OCI-LY3 (cell line): ENCODE results near the gene TRIP11.
A peak's percentile ranks its signal among the peaks of the same experiment; 100 is the strongest.

ENCODE experiments used
- H2AFZ ChIP-seq: fragments of 200-600, 300-600 bp; shearing (Covaris generic); 2 replicates; pipeline ENCODE4 v1.6.0; 2014; ENCODE audit warnings: antibody characterized with exemption, low read depth, low read length
- H3K27ac ChIP-seq: fragments of 200-600, 300-600 bp; sonication (generic); 2 replicates; pipeline ENCODE4 v1.5.1; 2014; ENCODE audit warnings: mild to moderate bottlenecking, low read length, moderate library complexity, mixed read lengths
- H3K27me3 ChIP-seq: fragments of 200-600, 300-600 bp; sonication (generic); 2 replicates; pipeline ENCODE4 v1.6.1; 2014; ENCODE audit warnings: low read depth, low read length, mixed read lengths
- H3K36me3 ChIP-seq: fragments of 200-600, 300-600 bp; sonication (generic); replicated peaks from 2 replicates; pipeline ENCODE3; 2014; ENCODE audit warnings: low read depth, low read length, mixed read lengths
- H3K4me1 ChIP-seq: fragments of 300-600, 200-600 bp; sonication (generic); 2 replicates; pipeline ENCODE4 v1.6.1; 2014; ENCODE audit warnings: low read length, mixed read lengths
- H3K4me2 ChIP-seq: fragments of 200-600, 300-600 bp; sonication (generic); 2 replicates; pipeline ENCODE4 v1.6.1; 2014; ENCODE audit warnings: low read length, mixed read lengths
- H3K4me3 ChIP-seq: fragments of 300-600, 200-600 bp; sonication (generic); 2 replicates; pipeline ENCODE4 v1.5.1; 2014; ENCODE audit warnings: antibody characterized with exemption, mild to moderate bottlenecking, low read length, moderate library complexity
- H3K79me2 ChIP-seq: fragments of 300-600, 200-600 bp; shearing (Covaris generic); 2 replicates; pipeline ENCODE4 v1.6.1; 2014; ENCODE audit warnings: mild to moderate bottlenecking, low read length, mixed read lengths
- H3K9ac ChIP-seq: fragments of 300-600, 200-600 bp; shearing (Covaris generic); 2 replicates; pipeline ENCODE4 v1.6.0; 2014; ENCODE audit warnings: mild to moderate bottlenecking, low read length, moderate library complexity
- H3K9me3 ChIP-seq: fragments of 200-600, 300-600 bp; shearing (Covaris generic); 2 replicates; pipeline ENCODE4 v1.6.1; 2014; ENCODE audit warnings: low read length, mixed read lengths; ENCODE audit not compliant: insufficient read depth
- H4K20me1 ChIP-seq: fragments of 200-600, 300-600 bp; sonication (generic); 2 replicates; pipeline ENCODE4 v1.6.1; 2016; ENCODE audit warnings: low read length, mixed read lengths; ENCODE audit not compliant: insufficient read depth
- CTCF ChIP-seq: fragments of 200-600, 300-600 bp; sonication (generic); IDR thresholded peaks from 2 replicates; pipeline ENCODE4 v1.5.1; 2014; ENCODE audit warnings: antibody characterized with exemption, low read length, low read depth
- EZH2phosphoT487 ChIP-seq: fragments of 200-600 bp; shearing (Covaris generic); IDR thresholded peaks from 2 replicates; pipeline ENCODE4 v1.6.1; 2018; ENCODE audit warnings: antibody characterized with exemption, mixed run types, low read depth

Gene TRIP11

DNA sequence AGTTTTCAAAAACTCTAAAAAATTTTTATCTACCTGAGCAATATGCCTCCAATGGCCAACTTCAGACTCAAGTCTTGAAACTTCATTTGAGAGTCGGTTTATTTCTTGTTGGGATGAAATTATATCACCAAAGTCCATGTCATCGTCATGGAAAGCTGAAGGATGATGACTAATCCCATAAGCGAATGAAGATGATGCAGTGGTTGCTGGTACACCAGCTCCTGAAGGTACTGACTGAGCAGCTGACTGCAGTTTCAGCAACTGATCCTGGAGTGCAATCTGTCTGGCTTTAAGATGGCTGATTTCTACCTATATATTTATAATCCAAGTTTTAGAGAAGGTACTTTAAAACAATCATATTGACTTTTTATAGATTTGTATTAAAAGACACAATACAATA is 18.3 kb downstream of the TRIP11 start:
- peaks cover 33% of the 10 kb centered on the region for H3K36me3 ChIP-seq
- no peak overlapping the region for H3K4me3 ChIP-seq
- no peaks in the 10 kb centered on the region for H3K27me3 ChIP-seq
- H3K4me1 ChIP-seq: no peaks in the 10 kb centered on the region
- 0 out of 2 replicates have a peak, but pooled peaks cover 6% of the 10 kb centered on the region for H4K20me1 ChIP-seq
- no peak overlapping the region for H3K27ac ChIP-seq
- no peaks in the 10 kb centered on the region for H3K9me3 ChIP-seq
- no peak overlapping the region for H2AFZ ChIP-seq
- H3K79me2 ChIP-seq: no peaks in the 10 kb centered on the region
- no peak overlapping the region for H3K9ac ChIP-seq
- no peak overlapping the region for H3K4me2 ChIP-seq
- no peak for TF ChIP-seq EZH2phosphoT487
- no peak for TF ChIP-seq CTCF

DNA sequence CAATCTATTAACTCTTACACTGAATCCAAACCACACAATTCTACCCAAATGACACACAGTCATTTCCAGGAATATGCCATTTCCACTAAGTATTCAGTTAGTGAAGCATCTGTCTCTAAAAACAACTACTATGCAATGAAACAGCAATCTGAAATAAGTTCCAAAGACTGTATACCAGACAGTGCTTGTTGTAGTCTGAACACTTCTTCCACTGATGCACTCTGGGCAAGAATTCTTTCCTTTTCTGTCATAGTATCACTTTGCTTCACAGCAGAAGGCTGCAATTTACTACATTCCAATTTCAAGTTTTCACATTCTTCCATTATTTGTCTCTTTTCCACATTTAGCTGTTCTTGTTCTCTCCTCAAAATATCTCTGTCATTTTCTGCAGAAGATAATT is 25.8 kb downstream of the TRIP11 start:
- peaks cover 31% of the 10 kb centered on the region for H3K36me3 ChIP-seq
- H3K9ac ChIP-seq: no peak overlapping the region
- H4K20me1 ChIP-seq: 0 out of 2 replicates have a peak, but pooled peaks cover 3% of the 10 kb centered on the region
- H3K79me2 ChIP-seq: peaks cover 8% of the 10 kb centered on the region; the same call in 1 of the 2 replicates
- no peaks in the 10 kb centered on the region for H3K27me3 ChIP-seq
- H3K4me1 ChIP-seq: peaks cover 13% of the 10 kb centered on the region
- H2AFZ ChIP-seq: no peak overlapping the region
- H3K4me3 ChIP-seq: no peak overlapping the region
- TF ChIP-seq EZH2phosphoT487 (no peak), CTCF (no peak)
- no peak overlapping the region for H3K27ac ChIP-seq
- no peak overlapping the region for H3K4me2 ChIP-seq
- H3K9me3 ChIP-seq: no peaks in the 10 kb centered on the region

- Histone ChIP-seq H3K27me3 (no peaks in the 10 kb centered on the region), H3K9me3 (no peaks in the 10 kb centered on the region), H3K27ac (peak overlapping the region; percentile 59), H3K4me3 (no peak overlapping the region), H3K36me3 (peaks cover 35% of the 10 kb centered on the region), H3K9ac (no peak overlapping the region), H2AFZ (no peak overlapping the region), H3K79me2 (peaks cover 8% of the 10 kb centered on the region; the same call in 1 of the 2 replicates), H4K20me1 (0 out of 2 replicates have a peak, but pooled peaks cover 3% of the 10 kb centered on the region), H3K4me1 (peaks cover 13% of the 10 kb centered on the region), H3K4me2 (peak overlapping the region; percentile 42)
- no peak for TF ChIP-seq EZH2phosphoT487
- TF ChIP-seq CTCF: no peak
Measured at GRCh38 chr14:92012121-92012748, 27.6 kb downstream of the TRIP11 start.

DNA sequence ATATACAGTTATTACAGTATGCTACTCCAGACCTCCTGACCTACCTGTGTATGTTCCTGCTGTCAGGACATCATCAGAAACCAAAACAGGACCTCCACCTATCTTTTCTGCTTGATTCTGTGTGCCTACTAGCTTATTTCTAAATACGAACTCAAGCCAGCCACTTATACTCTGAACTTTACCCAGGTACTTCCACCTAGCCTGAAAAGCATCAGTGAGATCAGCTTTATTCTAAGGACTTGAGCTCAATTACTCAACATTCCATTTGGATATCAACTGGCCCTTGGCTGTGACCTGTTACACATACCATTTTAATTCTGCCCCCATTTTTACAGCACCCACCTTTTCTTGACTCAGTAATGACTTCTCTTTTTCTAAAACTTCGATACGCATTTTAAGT is 29.2 kb downstream of the TRIP11 start:
- H3K27ac ChIP-seq: no peak overlapping the region
- H3K4me3 ChIP-seq: no peak overlapping the region
- TF ChIP-seq CTCF (no peak), EZH2phosphoT487 (no peak)
- peaks cover 31% of the 10 kb centered on the region for H3K36me3 ChIP-seq
- peaks cover 13% of the 10 kb centered on the region for H3K4me1 ChIP-seq
- no peaks in the 10 kb centered on the region for H3K9me3 ChIP-seq
- H3K79me2 ChIP-seq: peaks cover 8% of the 10 kb centered on the region; the same call in 1 of the 2 replicates
- no peaks in the 10 kb centered on the region for H3K27me3 ChIP-seq
- H3K9ac ChIP-seq: no peak overlapping the region
- no peak overlapping the region for H2AFZ ChIP-seq
- no peak overlapping the region for H3K4me2 ChIP-seq
- 0 out of 2 replicates have a peak, but pooled peaks cover 3% of the 10 kb centered on the region for H4K20me1 ChIP-seq
